Stimulated activated CD8-positive, alpha-beta memory T cell treated with anti-CD3 and anti-CD28 coated beads, Interleukin-2, amount 100 ng/mL, for 1 hour (primary cell): ENCODE measurements around the gene ZNF3.
A peak's percentile ranks its signal among the peaks of the same experiment; 100 is the strongest.
"Not testable (repeated sequence)": the region's sequence is repeated elsewhere in the genome, so short reads cannot be mapped to it uniquely, and the experiment has no call there.

ENCODE experiments used
- DNase-seq, 2 donors: peaks; one replicate each; pipeline ENCODE4 v3.0.0-alpha.2; 2020; ENCODE audit warnings: low read depth in 2 of 2

Gene ZNF3

GRCh38 chr7:100081535-100082102 lies at the start of gene ZNF3:
ZNF3 (minus strand) TSS chr7:100081723; CDS start chr7:100077357, 4,366 bp downstream.
- peak; percentile 93 to 95 for DNase-seq

- DNase-seq: peak; percentile 70 to 76
Measured at GRCh38 chr7:100130608-100131453, 49.3 kb upstream of the ZNF3 start.

- DNase-seq: not testable (repeated sequence)
Measured at GRCh38 chr7:100130220-100130607, 48.7 kb upstream of the ZNF3 start.

- DNase-seq: no peak
Measured at GRCh38 chr7:100128637-100128963, 47.1 kb upstream of the ZNF3 start.

GRCh38 chr7:100127866-100128636 lies 46.5 kb upstream of the ZNF3 start:
- no peak for DNase-seq

GRCh38 chr7:100126931-100127865 lies 45.7 kb upstream of the ZNF3 start, which contains the start of gene MBLAC1:
MBLAC1 (plus strand) TSS chr7:100126967; CDS start chr7:100127396, 429 bp downstream.
- peak; percentile 79 to 83 for DNase-seq

- DNase-seq: peak in 1 of 2 donors; percentile 31
Measured at GRCh38 chr7:100126239-100126930, 44.9 kb upstream of the ZNF3 start.

GRCh38 chr7:100124301-100125230 lies 43.0 kb upstream of the ZNF3 start:
- DNase-seq: no peak

GRCh38 chr7:100122568-100122967 lies 41.0 kb upstream of the ZNF3 start:
- no peak for DNase-seq

- DNase-seq: no peak
Measured at GRCh38 chr7:100122067-100122466, 40.5 kb upstream of the ZNF3 start.

GRCh38 chr7:100120733-100121036 lies 39.2 kb upstream of the ZNF3 start:
- no peak for DNase-seq

GRCh38 chr7:100119970-100120732 lies 38.6 kb upstream of the ZNF3 start:
- peak in 1 of 2 donors; percentile 49 for DNase-seq

GRCh38 chr7:100119072-100119969 lies 37.8 kb upstream of the ZNF3 start, which contains the start of the genes CNPY4 and TAF6:
CNPY4 (plus strand) TSS chr7:100119634; CDS start chr7:100119745, 111 bp downstream.
TAF6 (minus strand) TSS chr7:100119358; CDS start chr7:100114209, 5,149 bp downstream.
- peak; percentile 87 to 92 for DNase-seq

GRCh38 chr7:100118388-100119071 lies 37.0 kb upstream of the ZNF3 start:
- no peak for DNase-seq

GRCh38 chr7:100115026-100115425 lies 33.5 kb upstream of the ZNF3 start:
- DNase-seq: no peak

- no peak for DNase-seq
Measured at GRCh38 chr7:100111914-100112313, 30.4 kb upstream of the ZNF3 start.

GRCh38 chr7:100111156-100111555 lies 29.6 kb upstream of the ZNF3 start:
- DNase-seq: no peak
